ENCODE results near the gene LMOD2.

Gene LMOD2

DNA sequence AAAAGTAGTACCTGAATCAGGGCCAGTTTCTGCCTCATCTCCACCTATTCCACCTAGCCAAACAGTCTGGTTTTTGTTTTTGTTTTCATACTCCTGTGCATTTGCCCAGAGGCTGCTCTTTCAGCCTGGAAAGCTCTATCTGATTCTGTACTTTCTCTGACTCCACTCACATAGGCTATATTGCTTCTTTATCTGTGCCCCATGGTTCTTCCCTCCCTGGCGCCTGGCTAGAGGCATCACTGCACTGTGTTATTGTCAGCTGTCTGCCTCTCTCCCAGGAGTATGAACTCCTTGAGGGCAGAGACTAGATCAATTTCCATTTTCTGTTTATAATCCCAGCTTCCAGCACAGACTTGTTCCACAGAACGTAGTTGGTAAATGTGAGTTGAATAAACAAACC lies 5.1 kb upstream of the LMOD2 start:
- TF ChIP-seq BACH2 (CRISPR knock-in tag; IDR thresholded peaks at IDR 0.05; ENCODE audit: borderline replicate concordance) (no peak), ESRRG (CRISPR knock-in tag; IDR thresholded peaks at IDR 0.05) (no peak), ZNF70 (CRISPR knock-in tag; IDR thresholded peaks at IDR 0.05) (no peak), ZNF8 (CRISPR knock-in tag; IDR thresholded peaks at IDR 0.05) (no peak), ZFP30 (CRISPR knock-in tag; IDR thresholded peaks at IDR 0.05) (no peak), ZFP3 (CRISPR knock-in tag; IDR thresholded peaks at IDR 0.05) (no peak), TOX (CRISPR knock-in tag; IDR thresholded peaks at IDR 0.05; ENCODE audit: borderline replicate concordance) (no peak)
- ATAC-seq = no peak

DNA sequence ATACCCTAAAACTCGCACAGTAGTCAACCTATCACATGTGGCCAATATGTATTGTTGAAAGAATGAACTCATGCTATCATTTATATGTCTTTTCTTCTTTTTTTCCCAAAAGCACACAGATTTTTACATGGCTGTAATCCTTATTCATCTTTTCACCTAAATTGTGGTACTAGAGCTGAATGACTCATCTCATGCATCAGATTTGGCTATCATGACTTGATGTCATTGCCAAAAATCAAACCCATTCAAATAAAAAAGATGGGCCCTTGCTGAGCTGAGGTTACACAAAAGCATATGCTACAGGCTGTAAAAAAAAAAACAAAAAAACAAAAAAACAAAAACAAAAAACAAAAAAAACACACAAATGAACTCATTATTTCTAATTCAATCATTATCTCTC lies 3.3 kb upstream of the LMOD2 start:
- ATAC-seq = no peak

DNA sequence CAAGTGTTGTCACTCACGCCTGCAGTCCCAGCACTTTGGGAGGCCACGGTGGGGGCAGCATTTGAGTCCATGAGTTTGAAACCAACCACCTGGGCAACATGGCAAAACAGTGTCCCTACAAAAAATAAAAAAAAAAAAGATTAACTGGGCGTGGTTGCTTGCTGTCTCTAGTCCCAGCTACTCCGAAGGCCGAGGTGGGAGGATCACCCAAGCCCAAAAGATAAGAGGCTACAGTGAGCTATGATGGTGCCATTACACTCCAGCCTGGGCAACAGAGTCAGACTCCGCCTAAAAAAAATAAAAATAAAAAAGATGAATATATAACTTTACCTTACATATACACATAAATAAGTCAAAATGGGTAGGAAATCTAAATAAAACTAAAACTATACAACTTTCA lies 2.5 kb upstream of the LMOD2 start:
- ATAC-seq = no peak
- TF ChIP-seq PPARA (CRISPR knock-in tag; IDR thresholded peaks at IDR 0.05; ENCODE audit: borderline replicate concordance) (no peak), TOX (CRISPR knock-in tag; IDR thresholded peaks at IDR 0.05; ENCODE audit: borderline replicate concordance) (no peak), RARB (CRISPR knock-in tag; IDR thresholded peaks at IDR 0.05) (no peak), ZFP30 (CRISPR knock-in tag; IDR thresholded peaks at IDR 0.05) (no peak), OSR1 (CRISPR knock-in tag; IDR thresholded peaks at IDR 0.05) (no peak), ZNF70 (CRISPR knock-in tag; IDR thresholded peaks at IDR 0.05) (no peak), ZC3H10 (CRISPR knock-in tag; IDR thresholded peaks at IDR 0.05) (no peak), SNAI2 (CRISPR knock-in tag; IDR thresholded peaks at IDR 0.05) (no peak), ZFP3 (CRISPR knock-in tag; IDR thresholded peaks at IDR 0.05) (no peak), BACH2 (CRISPR knock-in tag; IDR thresholded peaks at IDR 0.05; ENCODE audit: borderline replicate concordance) (no peak), ZNF565 (CRISPR knock-in tag; conservative IDR thresholded peaks at IDR 0.05; ENCODE audit: low read depth) (no peak)
- TF ChIP-seq, protein P1, sequence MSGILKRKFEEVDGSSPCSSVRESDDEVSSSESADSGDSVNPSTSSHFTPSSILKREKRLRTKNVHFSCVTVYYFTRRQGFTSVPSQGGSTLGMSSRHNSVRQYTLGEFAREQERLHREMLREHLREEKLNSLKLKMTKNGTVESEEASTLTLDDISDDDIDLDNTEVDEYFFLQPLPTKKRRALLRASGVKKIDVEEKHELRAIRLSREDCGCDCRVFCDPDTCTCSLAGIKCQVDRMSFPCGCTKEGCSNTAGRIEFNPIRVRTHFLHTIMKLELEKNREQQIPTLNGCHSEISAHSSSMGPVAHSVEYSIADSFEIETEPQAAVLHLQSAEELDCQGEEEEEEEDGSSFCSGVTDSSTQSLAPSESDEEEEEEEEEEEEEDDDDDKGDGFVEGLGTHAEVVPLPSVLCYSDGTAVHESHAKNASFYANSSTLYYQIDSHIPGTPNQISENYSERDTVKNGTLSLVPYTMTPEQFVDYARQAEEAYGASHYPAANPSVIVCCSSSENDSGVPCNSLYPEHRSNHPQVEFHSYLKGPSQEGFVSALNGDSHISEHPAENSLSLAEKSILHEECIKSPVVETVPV (CRISPR knock-in tag; IDR thresholded peaks at IDR 0.05) = no peak
- TF ChIP-seq, protein P2, sequence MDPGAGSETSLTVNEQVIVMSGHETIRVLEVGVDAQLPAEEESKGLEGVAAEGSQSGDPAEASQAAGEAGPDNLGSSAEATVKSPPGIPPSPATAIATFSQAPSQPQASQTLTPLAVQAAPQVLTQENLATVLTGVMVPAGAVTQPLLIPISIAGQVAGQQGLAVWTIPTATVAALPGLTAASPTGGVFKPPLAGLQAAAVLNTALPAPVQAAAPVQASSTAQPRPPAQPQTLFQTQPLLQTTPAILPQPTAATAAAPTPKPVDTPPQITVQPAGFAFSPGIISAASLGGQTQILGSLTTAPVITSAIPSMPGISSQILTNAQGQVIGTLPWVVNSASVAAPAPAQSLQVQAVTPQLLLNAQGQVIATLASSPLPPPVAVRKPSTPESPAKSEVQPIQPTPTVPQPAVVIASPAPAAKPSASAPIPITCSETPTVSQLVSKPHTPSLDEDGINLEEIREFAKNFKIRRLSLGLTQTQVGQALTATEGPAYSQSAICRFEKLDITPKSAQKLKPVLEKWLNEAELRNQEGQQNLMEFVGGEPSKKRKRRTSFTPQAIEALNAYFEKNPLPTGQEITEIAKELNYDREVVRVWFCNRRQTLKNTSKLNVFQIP (CRISPR knock-in tag; IDR thresholded peaks at IDR 0.05; ENCODE audit: borderline replicate concordance, low read depth) = no peak
- TF ChIP-seq, protein P3, sequence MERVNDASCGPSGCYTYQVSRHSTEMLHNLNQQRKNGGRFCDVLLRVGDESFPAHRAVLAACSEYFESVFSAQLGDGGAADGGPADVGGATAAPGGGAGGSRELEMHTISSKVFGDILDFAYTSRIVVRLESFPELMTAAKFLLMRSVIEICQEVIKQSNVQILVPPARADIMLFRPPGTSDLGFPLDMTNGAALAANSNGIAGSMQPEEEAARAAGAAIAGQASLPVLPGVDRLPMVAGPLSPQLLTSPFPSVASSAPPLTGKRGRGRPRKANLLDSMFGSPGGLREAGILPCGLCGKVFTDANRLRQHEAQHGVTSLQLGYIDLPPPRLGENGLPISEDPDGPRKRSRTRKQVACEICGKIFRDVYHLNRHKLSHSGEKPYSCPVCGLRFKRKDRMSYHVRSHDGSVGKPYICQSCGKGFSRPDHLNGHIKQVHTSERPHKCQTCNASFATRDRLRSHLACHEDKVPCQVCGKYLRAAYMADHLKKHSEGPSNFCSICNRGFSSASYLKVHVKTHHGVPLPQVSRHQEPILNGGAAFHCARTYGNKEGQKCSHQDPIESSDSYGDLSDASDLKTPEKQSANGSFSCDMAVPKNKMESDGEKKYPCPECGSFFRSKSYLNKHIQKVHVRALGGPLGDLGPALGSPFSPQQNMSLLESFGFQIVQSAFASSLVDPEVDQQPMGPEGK (CRISPR knock-in tag; IDR thresholded peaks at IDR 0.05; ENCODE audit: borderline replicate concordance) = no peak

More for the DNA sequence above, 3.3 kb upstream of the LMOD2 start:
- TF ChIP-seq ZNF8 (CRISPR knock-in tag; IDR thresholded peaks at IDR 0.05) (peak; percentile 31; the same call in 1 of the 2 replicates), ZNF70 (CRISPR knock-in tag; IDR thresholded peaks at IDR 0.05) (no peak)

DNA sequence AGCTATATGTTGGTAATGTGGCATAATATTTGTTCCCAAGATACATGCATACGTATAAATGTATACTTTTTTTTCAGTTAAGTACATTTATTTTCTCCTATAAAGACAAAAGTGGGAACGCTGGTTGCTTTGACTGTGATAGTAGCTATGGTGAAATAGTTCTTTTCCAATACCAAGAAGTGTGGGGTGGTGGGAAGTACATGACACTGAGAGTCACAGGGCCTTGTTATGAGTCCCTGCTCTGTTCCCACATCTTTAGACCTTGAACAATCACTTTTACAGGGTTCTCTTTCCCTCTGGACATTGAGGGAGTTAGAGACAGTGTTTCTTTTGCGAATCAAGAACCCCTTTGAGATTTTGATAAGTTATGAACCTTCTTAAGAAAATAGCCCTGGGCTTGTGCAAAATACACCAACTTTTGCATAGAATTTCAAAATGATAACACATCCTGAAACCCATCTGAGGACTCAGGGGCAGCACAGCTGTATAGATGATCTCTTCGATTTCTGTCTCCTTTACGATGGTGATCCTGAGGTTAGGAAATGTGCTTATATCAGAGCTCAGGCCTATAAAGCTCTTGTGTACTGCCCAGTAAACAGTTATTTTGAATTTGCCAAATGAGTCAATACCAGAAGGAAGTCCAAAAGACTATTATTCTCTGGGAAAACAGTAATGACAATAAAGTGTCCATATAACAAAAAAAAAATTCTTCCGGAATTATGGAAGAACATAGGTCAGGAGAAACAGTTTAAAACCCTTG lies 1.1 kb downstream of the LMOD2 start:
- no peak for TF ChIP-seq BACH2 (CRISPR knock-in tag; IDR thresholded peaks at IDR 0.05; ENCODE audit: borderline replicate concordance)
- TF ChIP-seq, protein P4, sequence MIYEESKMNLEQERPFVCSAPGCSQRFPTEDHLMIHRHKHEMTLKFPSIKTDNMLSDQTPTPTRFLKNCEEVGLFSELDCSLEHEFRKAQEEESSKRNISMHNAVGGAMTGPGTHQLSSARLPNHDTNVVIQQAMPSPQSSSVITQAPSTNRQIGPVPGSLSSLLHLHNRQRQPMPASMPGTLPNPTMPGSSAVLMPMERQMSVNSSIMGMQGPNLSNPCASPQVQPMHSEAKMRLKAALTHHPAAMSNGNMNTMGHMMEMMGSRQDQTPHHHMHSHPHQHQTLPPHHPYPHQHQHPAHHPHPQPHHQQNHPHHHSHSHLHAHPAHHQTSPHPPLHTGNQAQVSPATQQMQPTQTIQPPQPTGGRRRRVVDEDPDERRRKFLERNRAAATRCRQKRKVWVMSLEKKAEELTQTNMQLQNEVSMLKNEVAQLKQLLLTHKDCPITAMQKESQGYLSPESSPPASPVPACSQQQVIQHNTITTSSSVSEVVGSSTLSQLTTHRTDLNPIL (CRISPR knock-in tag; IDR thresholded peaks at IDR 0.05; ENCODE audit: low read depth) = no peak
- TF ChIP-seq, protein P2 (CRISPR knock-in tag; IDR thresholded peaks at IDR 0.05; ENCODE audit: borderline replicate concordance, low read depth) = no peak
- no peak for TF ChIP-seq OSR1 (CRISPR knock-in tag; IDR thresholded peaks at IDR 0.05)
- TF ChIP-seq ZC3H10 (CRISPR knock-in tag; IDR thresholded peaks at IDR 0.05) = no peak
- no peak for TF ChIP-seq ZFP30 (CRISPR knock-in tag; IDR thresholded peaks at IDR 0.05)
- ATAC-seq = no peak

Data from SK-N-SH treated with all-trans-retinoic acid at 6 μM for 48 hours (cell line).